Neural crest cell (in vitro differentiated cells): ENCODE results near the gene TMEM80. TPM values are rescaled to one million over a fixed set of nuclear protein-coding genes. Genes with fewer than 3 reads are reported as not detected.
A peak's percentile ranks its signal among the peaks of the same experiment; 100 is the strongest.

Experiments
- DNase-seq: peaks from one replicate; pipeline ENCODE4 v3.0.0; 2021; ENCODE audit warnings: low read depth, mixed read lengths, low spot score
- H3K27ac Mint-ChIP-seq: one replicate; pipeline ENCODE4 v1.8.0; 2021; ENCODE audit warnings: mild to moderate bottlenecking, mixed read lengths; ENCODE audit not compliant: unreplicated experiment
- H3K27me3 Mint-ChIP-seq: 2 replicates; pipeline ENCODE4 v1.8.0; 2021; ENCODE audit warnings: low read depth, mild to moderate bottlenecking, mixed read lengths
- H3K36me3 Mint-ChIP-seq: 2 replicates; pipeline ENCODE4 v1.8.0; 2021; ENCODE audit warnings: low read depth, mild to moderate bottlenecking, mixed read lengths
- H3K4me1 Mint-ChIP-seq: 2 replicates; pipeline ENCODE4 v1.8.0; 2021; ENCODE audit warnings: mixed read lengths
- H3K4me3 Mint-ChIP-seq: one replicate; pipeline ENCODE4 v1.8.0; 2021; ENCODE audit warnings: mild to moderate bottlenecking, mixed read lengths
- H3K9me3 Mint-ChIP-seq: 2 replicates; pipeline ENCODE4 v1.8.0; 2021; ENCODE audit warnings: mixed read lengths
- CTCF ChIP-seq: fragments of 200-600 bp; sonication (generic); conservative IDR thresholded peaks from 2 replicates; pipeline ENCODE4 v1.5.0; 2021; ENCODE audit warnings: antibody characterized with exemption, mild to moderate bottlenecking
- total RNA-seq: library from RNA; stranded (reverse); gene quantifications from 2 replicates; pipeline ENCODE4 v1.2.1, GENCODE V29; 2021

The TMEM80 gene
- total RNA-seq, 1 donor from 2014 or later = 26.8 TPM

- Mint-ChIP-seq H3K36me3 (no peaks in the 10 kb centered on the region), H3K9me3 (no peaks in the 10 kb centered on the region), H3K27me3 (peaks cover 72% of the 10 kb centered on the region), H3K4me3 (no peak overlapping the region), H3K4me1 (no peaks in the 10 kb centered on the region), H3K27ac (no peak overlapping the region)
- DNase-seq = no peak
- TF ChIP-seq CTCF = no peak
Measured at GRCh38 chr11:722346-722811, 26.8 kb downstream of the TMEM80 start.

GRCh38 chr11:723120-723883, 27.7 kb downstream of the TMEM80 start:
- no peaks in the 10 kb centered on the region for H3K36me3 Mint-ChIP-seq
- no peak overlapping the region for H3K27ac Mint-ChIP-seq
- H3K4me1 Mint-ChIP-seq = no peaks in the 10 kb centered on the region
- H3K27me3 Mint-ChIP-seq = peaks cover 70% of the 10 kb centered on the region
- H3K9me3 Mint-ChIP-seq = no peaks in the 10 kb centered on the region
- TF ChIP-seq CTCF = peak; percentile 72
- DNase-seq = no peak
- H3K4me3 Mint-ChIP-seq = peak overlapping the region; percentile 54

GRCh38 chr11:724049-724777, 28.6 kb downstream of the TMEM80 start:
- DNase-seq = no peak
- no peak for TF ChIP-seq CTCF
- no peaks in the 10 kb centered on the region for H3K4me1 Mint-ChIP-seq
- H3K27ac Mint-ChIP-seq = no peak overlapping the region
- H3K4me3 Mint-ChIP-seq = no peak overlapping the region
- H3K36me3 Mint-ChIP-seq = no peaks in the 10 kb centered on the region
- peaks cover 65% of the 10 kb centered on the region for H3K27me3 Mint-ChIP-seq
- H3K9me3 Mint-ChIP-seq = no peaks in the 10 kb centered on the region

GRCh38 chr11:724778-725386, 29.3 kb downstream of the TMEM80 start:
- Mint-ChIP-seq H3K27ac (no peak overlapping the region), H3K36me3 (no peaks in the 10 kb centered on the region), H3K4me3 (no peak overlapping the region), H3K27me3 (peaks cover 64% of the 10 kb centered on the region), H3K4me1 (peaks cover 6% of the 10 kb centered on the region), H3K9me3 (no peaks in the 10 kb centered on the region)
- no peak for DNase-seq
- no peak for TF ChIP-seq CTCF

- Mint-ChIP-seq H3K27me3 (peaks cover 60% of the 10 kb centered on the region), H3K36me3 (no peaks in the 10 kb centered on the region)
Measured at GRCh38 chr11:725624-726202, 30.1 kb downstream of the TMEM80 start.

More at GRCh38 chr11:725624-726202, 30.1 kb downstream of the TMEM80 start:
- no peak overlapping the region for H3K4me3 Mint-ChIP-seq
- no peak for TF ChIP-seq CTCF
- H3K4me1 Mint-ChIP-seq = peaks cover 8% of the 10 kb centered on the region
- no peak for DNase-seq
- H3K9me3 Mint-ChIP-seq = no peaks in the 10 kb centered on the region
- H3K27ac Mint-ChIP-seq = no peak overlapping the region
